Spleen (tissue), 7 donors: ENCODE data around the gene NLK.

Experiments used
- CTCF ChIP-seq, 11 experiments: fragments of 200-600 bp in 7 of 11; fragments of 450-650 bp in 4 of 11; sonication (generic) in 4 of 11; IDR thresholded peaks in 8 of 11; conservative IDR thresholded peaks in 3 of 11; 1 replicate in 7 of 11; 2 replicates in 4 of 11; pipeline versions ENCODE4 v1.4.0 to v1.8.0; 2016 to 2021; ENCODE audit warnings: antibody characterized with exemption in 11 of 11, inconsistent platforms in 4 of 11, mild to moderate bottlenecking in 1 of 11
- POLR2A ChIP-seq, 3 donors: fragments of 450-650 bp; IDR thresholded peaks; one replicate each; pipeline ENCODE4 v1.5.1; 2017; ENCODE audit warnings: antibody characterized with exemption in 3 of 3, mild to moderate bottlenecking in 1 of 3
- POLR2AphosphoS5 ChIP-seq, 3 donors: sonication (generic); formaldehyde crosslinking; IDR thresholded peaks; one replicate each; pipeline ENCODE4 v1.5.1; 2017; ENCODE audit warnings: antibody characterized with exemption in 3 of 3
- donor health status: DM: no; HTN: no; CAD: no; lungs with moderate emphysema.
- donor health status: DM: no; HTN: no; CAD: no.
- donor health status: DM: no; HTN: no; CAD: no.

DNA sequence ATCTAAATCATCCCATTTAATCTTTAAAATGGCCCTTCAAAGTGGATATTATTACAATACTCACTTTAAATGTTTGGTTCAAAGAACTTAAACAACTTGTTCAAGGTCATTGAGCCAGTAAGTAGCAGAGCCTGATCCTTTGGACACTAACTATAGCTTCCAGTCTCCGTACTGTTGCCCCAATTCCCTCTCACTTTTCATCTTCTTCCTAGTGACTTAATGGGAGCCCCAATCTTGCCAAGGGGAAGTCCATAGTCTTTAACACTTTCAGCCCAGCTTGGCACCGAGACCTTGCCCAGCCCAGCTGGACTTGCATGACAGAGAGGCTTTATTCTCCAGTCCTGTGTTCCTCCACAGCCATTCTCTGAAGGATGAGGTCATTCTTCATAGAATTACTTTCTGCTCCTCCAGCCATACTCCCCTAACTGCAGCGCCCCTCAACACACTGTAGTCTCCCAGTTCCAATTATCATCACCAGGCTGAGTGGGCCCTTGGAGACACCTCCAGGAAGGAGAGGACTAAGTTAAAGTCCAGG, 49.2 kb upstream of the NLK start:
- TF ChIP-seq CTCF (IDR thresholded peaks at IDR 0.05 in 8 of 11, conservative IDR thresholded peaks at IDR 0.05 in 3 of 11) (no peak), POLR2AphosphoS5 (IDR thresholded peaks at IDR 0.05) (no peak), POLR2A (IDR thresholded peaks at IDR 0.05) (no peak)
